GM19025 (cell line): ENCODE results near the gene MNX1.
A peak's percentile ranks its signal among the peaks of the same experiment; 100 is the strongest.

Experiments used
- ATAC-seq: cut with Tn5 transposase; IDR thresholded peaks from one replicate; pipeline ENCODE4 v1.9.1; 2021; ENCODE audit warnings: mild to moderate bottlenecking, low read depth, moderate library complexity; ENCODE audit not compliant: unreplicated experiment

The MNX1 gene

DNA sequence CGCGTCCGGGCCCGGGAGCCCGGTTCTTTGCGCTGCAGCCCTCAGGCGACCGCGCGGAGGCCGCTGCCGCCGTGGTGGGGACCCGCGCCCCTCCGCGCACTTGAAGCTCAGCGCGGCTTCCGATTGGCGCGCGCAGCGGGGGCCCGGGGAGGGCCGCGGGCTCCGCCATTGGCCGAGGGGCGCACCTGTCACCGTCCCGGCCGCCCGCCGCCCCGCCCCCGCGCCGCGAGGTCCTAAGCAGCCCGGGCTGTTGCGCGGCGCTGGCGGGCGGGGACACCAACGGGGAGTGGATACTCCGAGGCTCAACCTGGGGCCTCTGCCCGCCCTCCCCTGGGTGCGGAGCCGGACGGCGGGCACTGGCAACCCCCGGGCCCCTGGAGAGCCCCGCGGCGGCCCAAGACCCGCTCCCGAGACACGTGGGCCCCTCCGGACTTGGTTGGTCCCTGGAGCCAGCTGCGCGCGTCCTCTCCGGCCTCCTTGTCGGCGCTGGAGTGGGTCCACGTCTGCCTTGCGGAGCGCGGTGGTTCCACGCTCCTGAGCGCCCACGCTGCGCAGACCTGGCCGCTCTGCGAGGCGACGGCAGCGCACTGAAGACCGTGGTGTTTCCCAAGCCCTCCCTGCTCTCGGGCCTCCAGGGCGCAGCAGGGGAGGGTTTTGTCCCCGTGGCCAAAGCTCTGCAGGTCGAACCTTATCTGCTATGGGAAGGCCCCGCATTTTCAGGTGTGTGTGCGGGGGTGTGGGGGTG is at the start of gene MNX1:
MNX1 (minus strand) TSS at position 76 of the 745 bp plus-strand sequence. CDS start 313 bp downstream, outside the sequence.
- ATAC-seq, result peak; percentile 76

DNA sequence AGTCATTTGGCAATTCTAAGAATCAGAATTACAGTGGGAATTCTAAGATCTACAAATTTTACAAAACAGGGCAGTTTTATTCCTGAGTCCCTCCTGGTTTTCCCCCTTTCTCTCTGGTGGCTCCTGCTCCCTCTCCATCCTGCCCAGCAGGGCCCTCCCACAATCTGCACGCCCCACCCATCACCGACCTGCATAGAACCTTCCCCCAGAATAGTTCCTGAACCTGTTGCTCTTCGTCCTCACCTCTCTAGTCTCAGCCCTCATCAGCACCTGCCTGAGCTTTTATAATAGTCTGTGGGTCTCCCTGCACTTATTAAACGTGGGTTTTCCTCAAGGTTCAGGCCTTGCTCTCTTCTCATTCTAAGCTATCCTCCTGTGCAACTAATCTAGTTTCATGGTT is 49.1 kb upstream of the MNX1 start:
- no peak for ATAC-seq

DNA sequence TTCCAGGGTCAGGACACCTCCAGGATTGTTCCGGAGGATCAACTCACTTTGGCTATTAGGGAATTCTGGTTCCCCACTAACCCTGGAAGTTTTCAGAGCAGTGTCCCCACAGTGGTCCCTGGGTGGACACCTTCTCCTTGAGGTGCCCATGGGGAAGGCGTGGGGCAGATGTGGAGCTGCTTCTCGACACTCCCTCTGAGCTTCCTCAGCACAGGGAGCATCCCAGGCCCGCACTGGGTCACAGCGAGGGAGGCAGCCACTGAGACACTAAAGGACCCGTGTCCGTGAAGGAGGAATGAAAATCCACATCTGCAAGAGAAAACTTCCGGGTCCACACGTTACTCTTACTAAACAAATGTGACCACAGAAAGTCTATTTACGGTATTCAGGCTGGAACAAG is 48.2 kb upstream of the MNX1 start:
- no peak for ATAC-seq

GRCh38 chr7:157058068-157058467 is 47.6 kb upstream of the MNX1 start:
- ATAC-seq, result no peak

- no peak for ATAC-seq
These were observed 46.8 kb upstream of the MNX1 start for GRCh38 chr7:157056957-157057902.

DNA sequence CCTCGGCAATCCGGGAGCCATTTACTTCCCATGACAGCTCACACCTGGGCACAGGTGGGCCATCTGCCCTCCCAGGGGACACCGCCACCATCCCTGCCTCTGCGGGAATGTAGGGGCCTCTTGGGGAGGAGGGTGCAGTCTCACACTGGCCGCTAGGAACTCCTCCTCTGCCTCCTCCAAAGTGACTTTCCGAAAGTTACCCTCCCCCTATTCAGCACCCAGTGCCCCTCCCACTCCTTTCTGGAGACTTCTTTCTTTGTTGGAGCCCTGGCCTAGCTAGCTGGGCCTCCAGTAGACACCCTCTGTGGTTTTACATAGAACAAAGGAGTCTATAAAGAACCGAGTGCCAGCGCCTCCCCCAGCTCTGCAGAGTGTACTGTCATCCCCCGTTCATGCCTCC is 45.8 kb upstream of the MNX1 start:
- ATAC-seq, result no peak

GRCh38 chr7:157054927-157055326 is 44.5 kb upstream of the MNX1 start:
- ATAC-seq, result no peak

DNA sequence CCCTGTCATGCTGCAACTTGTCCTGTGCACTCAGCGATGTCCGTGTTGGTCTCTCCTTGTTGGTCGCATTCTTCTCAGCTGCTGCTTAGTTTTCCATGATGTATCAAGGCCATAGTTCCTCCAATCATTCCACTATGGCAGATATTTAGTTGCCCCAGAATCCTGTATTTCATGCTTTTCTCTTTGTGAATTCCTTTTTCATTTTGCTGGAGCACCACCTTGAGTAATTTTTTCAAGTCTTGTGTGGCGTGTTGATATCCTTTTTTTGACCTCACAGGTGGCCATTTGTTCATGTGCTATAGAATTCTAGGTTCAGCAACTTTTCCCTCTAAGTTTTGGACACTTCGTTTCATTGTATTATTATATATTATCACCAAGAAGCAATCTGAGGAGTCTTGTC is 42.7 kb upstream of the MNX1 start:
- ATAC-seq, result no peak

GRCh38 chr7:157047148-157047547 is 36.7 kb upstream of the MNX1 start:
- ATAC-seq, result no peak

DNA sequence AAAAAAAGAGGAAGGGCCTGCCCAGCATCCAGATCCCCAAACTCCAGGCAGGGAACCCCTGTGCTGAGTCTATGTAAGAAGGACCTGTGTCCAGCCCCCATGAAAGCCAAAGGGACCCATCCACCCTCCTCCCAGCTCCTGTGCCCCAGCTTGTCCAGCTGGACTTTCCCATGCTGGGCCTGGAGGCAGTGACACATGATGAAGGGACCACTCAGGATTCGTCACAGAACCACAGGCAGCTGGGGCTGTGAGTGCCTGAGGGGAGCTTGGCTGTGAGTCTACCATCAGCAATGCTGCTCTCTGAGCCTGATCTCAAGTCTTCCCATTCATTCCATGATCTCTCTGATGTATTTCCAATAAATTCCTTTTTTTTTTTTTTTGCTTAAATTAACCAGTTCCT is 36.2 kb upstream of the MNX1 start:
- no peak for ATAC-seq

- no peak for ATAC-seq
These were observed 34.6 kb upstream of the MNX1 start for GRCh38 chr7:157044943-157045660.

DNA sequence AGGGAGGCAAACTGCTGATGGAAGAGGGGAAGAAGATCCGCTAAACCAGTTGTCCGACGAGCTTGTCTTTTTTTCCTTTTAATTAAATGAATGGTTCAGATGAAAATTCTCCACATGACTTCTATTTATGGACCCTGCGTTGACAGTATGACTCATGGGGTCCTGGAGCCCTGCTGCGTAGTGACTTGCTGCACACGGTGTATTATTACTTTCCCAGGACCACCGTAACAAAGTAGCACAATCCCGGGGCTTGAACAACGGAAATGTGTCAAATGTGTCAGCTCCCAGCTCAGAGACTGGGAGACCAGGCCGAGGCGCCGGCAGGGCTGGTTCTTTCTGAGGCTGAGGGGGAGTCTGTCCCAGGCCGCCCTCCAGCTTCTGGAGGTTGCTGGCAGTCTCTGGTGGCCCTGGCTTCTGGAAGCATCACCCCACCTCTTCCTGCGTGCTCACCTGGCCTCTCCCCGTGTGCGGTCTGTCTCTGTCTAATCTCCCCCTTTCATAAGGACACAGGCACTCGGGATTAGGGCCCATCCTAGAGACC is 33.8 kb upstream of the MNX1 start:
- no peak for ATAC-seq

- no peak for ATAC-seq
These were observed 33.3 kb upstream of the MNX1 start for GRCh38 chr7:157043745-157044144.

DNA sequence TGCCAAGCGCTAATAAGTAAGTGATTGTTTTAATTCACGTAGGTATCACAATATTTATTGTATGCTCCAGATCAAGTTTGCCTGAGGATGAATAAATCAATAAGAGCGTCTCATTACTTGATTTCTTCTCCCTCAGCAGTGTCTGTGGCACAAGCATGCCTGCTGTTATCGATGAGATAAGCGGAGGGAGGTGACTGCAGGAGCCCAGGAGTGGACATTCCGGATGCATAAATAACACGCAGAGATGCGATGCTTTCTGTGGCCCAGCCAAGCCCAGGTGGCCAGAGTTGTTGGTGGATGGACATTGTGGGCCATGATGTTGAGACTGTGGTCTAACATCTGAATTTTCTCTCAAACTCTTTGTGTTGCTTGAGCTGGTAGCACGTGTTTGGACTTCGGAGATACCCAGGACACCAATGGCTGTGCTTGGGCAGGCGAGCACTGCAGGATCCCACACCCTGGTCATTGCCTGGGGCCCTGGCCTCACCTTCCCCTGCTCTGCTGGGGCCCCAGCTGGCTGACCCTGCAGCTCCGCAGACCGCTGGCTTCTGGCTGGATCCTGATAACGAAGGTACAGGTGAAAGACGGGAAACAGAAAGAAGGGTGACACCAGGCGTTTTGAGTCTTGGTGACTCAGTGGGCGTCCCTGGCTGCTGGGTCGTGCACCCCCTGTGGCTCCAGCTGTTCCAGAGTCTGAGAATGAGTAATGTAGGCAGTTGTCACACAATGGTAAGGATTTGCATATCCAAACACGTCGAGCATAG is 31.2 kb upstream of the MNX1 start:
- ATAC-seq, result no peak

- ATAC-seq, result no peak
These were observed 30.5 kb upstream of the MNX1 start for GRCh38 chr7:157041004-157041403.

DNA sequence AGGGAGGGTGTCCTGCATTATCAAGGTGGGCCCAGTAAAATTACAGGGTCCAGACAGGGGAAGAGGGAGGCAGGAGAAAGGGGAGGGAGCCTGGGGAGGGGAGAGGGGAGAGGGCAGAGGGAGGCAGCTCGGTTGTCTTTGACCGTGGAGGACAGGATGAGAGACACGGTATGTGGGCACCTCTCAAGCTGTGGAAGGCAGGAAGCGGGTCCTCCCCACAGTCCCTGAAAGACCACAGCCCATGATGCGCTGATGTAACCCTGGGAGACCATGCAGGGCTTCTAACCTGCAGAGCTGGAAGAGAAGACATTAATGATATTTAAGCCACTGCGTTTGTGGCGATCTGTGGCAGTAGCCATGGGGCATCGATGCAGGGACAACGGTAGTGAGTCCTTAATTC is 27.2 kb upstream of the MNX1 start:
- ATAC-seq, result no peak

DNA sequence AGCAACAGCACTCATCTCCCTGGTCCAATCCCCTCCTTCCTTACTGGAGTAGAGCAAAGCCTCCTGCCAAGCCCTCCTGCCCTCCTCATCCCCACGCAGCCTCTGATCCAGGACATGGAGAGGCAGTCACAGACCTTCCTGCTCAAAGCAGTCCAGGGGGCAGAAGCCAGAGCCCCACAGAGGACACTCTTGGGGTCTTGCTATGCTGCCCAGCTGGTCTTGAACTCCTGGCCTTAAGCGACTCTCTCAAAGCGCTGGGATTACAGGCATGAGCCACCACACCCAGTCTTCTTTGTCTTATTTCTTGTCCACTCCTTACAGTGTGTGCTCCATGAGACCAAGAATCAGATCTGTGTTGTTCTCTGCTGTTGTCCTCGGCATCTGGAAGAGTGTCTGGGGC is 26.6 kb upstream of the MNX1 start:
- no peak for ATAC-seq

DNA sequence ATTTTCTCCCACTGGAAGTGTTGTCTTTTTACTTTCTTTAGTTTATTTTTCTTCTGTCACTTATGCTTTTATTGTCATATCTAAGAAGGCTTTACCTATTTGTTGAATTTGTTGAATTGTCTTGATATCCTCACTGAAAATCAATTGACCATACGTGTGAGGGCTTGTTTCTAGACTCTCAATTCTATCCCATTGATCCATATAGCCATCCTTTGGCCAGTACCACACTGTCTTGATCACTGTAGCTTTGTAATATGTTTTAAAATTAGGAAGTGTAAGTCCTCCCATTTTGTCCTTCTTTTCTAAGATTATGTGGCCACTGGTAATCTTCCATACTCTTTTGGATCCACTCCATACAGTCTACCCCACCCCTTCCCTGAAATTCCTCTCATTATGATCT is 25.5 kb upstream of the MNX1 start:
- no peak for ATAC-seq

DNA sequence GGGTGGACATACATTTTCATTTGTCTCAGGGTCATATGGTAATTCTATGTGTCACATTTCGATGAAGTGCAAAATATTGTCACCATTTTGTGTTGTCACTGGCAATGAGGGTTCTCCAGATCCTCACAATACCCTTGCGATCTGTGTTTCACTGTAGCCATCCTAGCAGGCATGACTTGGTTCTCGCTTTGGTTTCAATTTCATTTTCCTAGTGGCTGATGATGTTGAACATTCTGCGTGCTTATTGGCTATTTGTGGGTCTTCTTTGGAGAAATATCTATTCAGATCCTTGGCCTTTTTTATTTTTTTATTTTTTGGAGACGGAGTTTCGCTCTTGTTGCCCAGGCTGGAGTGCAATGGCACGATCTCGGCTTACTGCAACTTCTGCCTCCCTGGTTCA is 24.8 kb upstream of the MNX1 start:
- no peak for ATAC-seq
